ENCODE data around the gene MEIOC.
"Not testable (repeated sequence)": the region's sequence is repeated elsewhere in the genome, so short reads cannot be mapped to it uniquely, and the experiment has no call there.

DNA sequence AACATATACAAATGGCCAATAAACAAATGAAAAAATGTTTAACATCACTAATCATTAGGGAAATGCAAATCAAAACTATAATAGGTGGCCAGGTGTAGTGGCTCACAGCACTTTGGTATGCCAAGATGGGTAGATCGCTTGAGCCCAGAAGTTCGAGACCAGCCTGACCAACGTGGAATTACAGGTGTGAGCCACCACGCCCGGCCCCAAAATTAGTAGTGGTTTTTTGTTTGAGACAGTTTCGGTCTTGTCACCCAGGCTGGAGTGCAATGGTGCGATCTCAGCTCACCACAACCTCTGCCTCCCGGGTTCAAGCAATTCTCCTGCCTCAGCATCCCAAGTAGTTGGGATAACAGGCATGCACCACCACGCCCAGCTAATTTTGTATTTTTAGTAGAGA, 37.6 kb upstream of the MEIOC start:
- not testable (repeated sequence) for TF ChIP-seq POLR2A, POLR2AphosphoS5 (IDR thresholded peaks at IDR 0.05)
- TF ChIP-seq, protein P1, sequence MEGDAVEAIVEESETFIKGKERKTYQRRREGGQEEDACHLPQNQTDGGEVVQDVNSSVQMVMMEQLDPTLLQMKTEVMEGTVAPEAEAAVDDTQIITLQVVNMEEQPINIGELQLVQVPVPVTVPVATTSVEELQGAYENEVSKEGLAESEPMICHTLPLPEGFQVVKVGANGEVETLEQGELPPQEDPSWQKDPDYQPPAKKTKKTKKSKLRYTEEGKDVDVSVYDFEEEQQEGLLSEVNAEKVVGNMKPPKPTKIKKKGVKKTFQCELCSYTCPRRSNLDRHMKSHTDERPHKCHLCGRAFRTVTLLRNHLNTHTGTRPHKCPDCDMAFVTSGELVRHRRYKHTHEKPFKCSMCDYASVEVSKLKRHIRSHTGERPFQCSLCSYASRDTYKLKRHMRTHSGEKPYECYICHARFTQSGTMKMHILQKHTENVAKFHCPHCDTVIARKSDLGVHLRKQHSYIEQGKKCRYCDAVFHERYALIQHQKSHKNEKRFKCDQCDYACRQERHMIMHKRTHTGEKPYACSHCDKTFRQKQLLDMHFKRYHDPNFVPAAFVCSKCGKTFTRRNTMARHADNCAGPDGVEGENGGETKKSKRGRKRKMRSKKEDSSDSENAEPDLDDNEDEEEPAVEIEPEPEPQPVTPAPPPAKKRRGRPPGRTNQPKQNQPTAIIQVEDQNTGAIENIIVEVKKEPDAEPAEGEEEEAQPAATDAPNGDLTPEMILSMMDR (IDR thresholded peaks at IDR 0.05), result not testable (repeated sequence)

All from prostate gland (tissue), 2 donors.